NCI-H2196 treated with DMSO at 0.1 percent for 48 hours (cell line): ENCODE measurements around the gene MORN1.

ENCODE experiments used
- DNase-seq: peaks from one replicate; lab custom pipeline; 2025; ENCODE audit not compliant: unreplicated experiment; lab: John Stamatoyannopoulos, UW

MORN1 gene

DNA sequence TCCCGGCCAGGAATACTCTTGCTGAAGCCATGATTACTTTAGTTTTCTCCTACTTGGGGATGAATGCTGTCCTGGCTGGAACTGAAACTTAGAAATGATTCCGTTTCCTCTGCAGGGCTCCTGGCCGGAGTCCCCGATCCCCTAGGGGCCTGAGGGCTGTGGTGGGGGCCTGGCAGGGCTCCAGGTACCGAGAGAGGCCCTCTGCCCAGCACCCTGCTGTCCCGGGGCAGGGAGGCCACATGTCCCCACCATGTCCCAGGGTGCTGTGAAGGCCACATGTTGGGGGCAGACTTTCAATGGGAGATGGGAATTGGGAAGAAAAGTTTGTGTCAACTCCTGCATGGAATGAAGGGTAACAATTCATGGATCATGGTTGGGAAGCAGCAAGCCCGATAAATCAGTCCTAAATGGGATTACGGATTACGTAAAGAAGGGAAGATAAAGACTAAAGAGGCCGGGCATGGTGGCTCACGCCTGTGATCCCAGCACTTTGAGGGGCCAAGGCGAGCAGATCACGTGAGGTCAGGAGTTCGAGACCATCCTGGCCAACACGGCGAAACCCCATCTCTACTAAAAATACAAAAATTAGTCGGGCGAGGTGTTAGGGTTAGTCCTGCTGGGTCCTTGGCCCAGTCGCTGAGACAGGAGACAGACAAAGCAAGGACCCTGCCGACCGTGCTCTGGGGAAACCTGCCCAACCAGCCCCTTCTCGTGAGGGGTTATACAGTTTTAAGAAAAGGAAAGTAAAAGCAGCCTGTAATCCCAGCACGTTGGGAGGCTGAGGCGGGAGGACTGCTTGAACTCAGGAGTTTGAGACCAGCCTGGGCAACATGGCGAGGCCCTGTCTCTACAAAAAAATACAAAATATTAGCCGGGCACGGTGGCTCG, 37.6 kb downstream of the MORN1 start:
- no peak for DNase-seq

- no peak for DNase-seq
These were observed 38.3 kb downstream of the MORN1 start for GRCh38 chr1:2352897-2353550.

- no peak for DNase-seq
These were observed 38.9 kb downstream of the MORN1 start for GRCh38 chr1:2352341-2352896.

DNA sequence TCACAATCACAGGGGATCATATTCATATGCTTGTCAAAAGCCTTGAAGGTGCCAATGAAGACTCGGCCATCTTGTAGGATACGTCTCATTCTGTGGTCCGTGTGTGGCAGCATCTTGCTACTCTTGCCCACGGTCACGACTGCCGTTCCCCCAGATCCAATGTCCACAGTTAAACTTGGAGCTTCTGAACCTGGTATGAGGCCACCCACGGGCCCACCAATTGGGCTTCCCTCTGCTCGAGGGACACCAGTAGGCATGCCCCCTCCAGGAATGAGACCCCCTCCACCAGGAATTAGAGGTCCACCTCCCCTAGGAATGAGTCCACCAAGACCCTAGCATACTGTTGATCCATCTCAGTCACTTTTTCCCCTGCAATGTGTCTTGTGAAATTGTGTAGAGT, 39.6 kb downstream of the MORN1 start:
- no peak for DNase-seq

GRCh38 chr1:2350911-2351655, 40.3 kb downstream of the MORN1 start:
- no peak for DNase-seq

DNA sequence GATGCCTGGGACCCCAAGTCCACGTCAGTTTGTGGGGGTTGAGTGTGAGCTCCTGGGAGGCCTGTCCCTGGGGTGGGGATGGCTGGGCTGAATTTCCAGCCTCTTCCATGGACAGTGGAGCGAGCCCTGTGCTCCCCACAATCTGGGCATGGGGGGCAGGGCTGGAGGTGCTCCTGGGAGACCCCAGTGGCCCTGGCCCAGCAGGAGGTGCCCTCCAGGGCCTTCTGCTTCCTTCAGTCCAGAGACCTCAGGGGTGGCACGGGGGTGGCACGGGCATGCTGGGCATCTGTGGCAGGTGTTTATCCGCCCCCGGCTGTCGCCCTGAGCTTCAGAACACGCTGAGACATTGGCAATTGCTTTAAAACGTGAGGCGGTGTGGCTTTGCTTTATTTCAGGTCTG, 40.9 kb downstream of the MORN1 start:
- DNase-seq = no peak

DNA sequence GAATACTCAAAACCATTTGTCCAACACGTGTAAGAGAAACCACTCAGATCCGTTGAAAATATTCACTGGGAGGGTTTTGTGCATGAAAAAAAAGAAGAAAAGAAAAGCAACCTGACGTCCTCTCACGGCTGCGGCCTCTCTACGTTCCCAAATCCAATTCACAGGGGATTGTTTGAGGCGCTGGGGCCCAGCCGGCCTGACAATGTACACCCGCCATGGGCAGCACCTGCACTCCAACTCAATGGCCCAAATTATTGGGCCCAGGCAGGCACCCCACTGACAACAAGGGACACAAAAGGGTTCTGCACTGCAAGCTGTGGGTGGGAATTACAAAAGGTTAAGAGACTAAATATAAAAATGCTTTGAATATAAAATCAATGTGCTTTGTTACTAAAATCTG, 41.5 kb downstream of the MORN1 start:
- DNase-seq = no peak

DNA sequence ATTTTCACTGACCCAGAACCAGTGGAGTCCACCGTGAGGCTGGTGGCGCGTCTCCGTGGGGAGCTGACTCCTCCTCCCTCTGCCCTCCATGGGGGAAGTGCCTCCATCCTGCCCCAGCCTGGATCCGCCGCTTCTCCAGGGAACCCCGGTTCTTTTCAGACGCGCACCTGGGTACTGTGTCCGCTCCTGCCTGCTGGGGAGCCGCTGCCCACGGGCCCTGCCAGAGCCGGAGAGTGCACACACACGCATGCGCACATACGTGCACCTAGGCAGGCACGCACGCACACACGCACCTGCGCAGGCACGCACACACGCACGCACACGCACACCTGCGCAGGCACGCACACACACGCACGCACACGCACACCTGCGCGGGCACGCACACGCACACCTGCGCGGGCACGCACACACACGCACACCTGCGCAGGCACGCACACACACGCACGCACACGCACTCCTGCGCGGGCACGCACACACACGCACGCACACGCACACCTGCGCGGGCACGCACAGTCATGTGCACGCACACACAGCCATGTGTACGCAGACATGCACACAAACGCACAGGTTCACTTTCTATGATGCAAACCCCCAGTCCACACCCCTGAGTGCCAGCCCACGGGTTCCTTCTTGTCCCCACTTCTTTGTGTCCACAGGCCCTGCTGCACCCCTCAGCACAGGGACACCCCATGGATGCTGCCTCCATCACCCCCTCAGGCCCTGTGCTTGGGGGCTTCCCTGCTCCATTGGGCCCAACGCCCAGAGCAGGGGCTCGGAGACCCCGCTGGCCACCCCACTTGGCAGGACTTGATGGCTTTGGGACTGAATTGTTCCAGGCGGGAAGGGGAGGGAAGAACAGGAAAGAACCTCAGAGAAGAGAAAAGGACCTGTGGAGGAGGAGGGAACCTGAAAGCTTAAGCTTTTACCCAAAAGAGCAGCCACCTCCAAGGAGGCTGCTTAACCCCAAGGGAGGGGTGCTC, 42.7 kb downstream of the MORN1 start:
- no peak for DNase-seq

- DNase-seq = no peak
These were observed 43.5 kb downstream of the MORN1 start for GRCh38 chr1:2347896-2348295.

DNA sequence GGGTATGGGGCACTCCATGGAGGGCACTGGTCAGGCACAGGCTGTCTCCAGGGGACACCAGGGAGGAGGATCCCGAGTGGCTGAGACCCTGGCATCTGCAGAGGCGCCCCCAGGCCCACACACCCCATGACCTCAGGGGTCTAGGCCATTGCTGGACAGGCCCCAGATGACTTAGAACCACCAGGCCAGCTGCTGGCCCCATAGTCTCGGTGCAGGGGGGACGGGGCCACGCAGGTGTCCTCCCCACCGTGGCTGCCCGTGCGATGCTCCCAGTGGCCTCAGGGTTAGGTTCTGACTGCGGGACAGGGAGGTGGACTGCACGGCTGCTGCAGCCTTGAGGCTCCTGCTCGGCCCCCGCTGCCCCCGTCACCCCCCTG, 44.0 kb downstream of the MORN1 start:
- no peak for DNase-seq

DNA sequence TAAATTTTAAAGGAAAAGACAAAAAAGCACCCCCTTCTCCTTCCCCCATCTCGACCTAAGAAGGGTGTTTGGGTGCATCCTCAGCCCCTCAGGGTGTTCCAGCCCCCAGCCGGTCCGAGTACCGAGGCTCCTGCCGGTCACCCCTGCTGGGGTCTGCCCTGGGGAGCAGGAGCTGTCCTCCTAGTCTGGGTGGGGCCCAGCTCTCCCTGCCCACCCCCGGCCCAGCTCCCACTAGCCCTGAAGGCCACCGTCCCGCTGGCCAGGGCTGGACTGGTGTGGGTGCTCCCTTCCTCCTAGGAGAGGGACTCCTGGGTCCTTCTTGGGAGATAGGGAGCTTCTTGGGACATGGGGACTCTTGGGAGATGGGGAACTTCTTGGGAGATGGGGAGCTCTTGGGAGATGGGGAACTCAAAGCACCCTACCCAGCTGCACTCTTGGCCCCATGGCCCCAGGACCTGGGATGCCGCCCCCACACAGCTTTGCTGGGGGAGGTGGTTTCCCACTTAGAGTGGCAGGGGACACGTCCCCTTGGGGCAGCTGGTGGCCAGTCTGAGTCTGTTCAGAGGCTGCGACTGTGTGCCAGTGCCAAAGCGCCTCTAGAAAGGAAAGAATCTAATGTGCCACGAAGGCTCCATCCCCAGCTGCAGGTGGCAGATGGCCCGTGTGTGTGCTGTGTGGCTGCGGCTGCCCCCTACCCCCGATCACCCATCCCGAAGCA, 44.5 kb downstream of the MORN1 start:
- no peak for DNase-seq

DNA sequence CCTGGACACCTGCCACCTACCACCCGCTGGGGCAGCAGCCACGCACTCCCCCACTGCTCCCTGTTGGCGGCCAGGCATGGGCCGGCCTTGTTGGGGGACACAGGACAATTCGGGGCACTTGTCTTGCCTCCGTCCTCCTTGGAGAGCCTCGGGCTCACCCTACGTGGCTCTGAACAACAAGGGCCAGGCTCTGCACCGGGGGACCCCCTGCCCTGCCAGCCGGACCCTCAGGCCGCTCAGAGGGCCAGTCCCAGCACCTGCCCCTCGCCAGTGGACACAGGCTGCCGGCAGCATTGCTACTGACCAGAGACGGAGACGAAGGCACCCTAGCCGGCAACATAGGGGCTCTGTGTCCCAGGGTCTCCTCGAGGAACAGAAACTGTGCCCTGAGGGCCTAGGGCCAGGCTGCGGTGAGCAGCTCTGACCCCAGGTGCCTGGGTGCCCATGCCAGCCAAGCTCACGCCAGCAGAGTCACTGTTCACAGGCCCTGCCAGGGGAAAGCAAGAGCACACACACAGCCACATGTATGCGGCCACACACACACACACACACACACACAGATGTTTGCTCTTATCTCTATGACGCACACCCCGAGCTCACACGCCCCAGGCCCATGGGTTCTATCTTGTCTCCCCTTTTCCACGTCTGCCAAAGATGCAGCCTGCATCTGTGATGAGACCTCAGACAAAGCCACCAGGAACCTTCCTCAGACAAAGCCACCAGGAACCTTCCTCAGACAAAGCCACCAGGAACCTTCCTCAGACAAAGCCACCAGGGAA, 45.9 kb downstream of the MORN1 start:
- DNase-seq = no peak

GRCh38 chr1:2344744-2345296, 46.5 kb downstream of the MORN1 start:
- DNase-seq = no peak

- DNase-seq = no peak
These were observed 47.2 kb downstream of the MORN1 start for GRCh38 chr1:2344121-2344681.

- no peak for DNase-seq
These were observed 48.1 kb downstream of the MORN1 start for GRCh38 chr1:2343023-2343935.

GRCh38 chr1:2342384-2343022, 48.9 kb downstream of the MORN1 start:
- no peak for DNase-seq
